NCI-H1105 (cell line): Measurements from ENCODE around the gene TMEM184B.

ENCODE experiments used
- DNase-seq: peaks from one replicate; lab custom pipeline; 2025; lab: John Stamatoyannopoulos, UW

TMEM184B gene

DNA sequence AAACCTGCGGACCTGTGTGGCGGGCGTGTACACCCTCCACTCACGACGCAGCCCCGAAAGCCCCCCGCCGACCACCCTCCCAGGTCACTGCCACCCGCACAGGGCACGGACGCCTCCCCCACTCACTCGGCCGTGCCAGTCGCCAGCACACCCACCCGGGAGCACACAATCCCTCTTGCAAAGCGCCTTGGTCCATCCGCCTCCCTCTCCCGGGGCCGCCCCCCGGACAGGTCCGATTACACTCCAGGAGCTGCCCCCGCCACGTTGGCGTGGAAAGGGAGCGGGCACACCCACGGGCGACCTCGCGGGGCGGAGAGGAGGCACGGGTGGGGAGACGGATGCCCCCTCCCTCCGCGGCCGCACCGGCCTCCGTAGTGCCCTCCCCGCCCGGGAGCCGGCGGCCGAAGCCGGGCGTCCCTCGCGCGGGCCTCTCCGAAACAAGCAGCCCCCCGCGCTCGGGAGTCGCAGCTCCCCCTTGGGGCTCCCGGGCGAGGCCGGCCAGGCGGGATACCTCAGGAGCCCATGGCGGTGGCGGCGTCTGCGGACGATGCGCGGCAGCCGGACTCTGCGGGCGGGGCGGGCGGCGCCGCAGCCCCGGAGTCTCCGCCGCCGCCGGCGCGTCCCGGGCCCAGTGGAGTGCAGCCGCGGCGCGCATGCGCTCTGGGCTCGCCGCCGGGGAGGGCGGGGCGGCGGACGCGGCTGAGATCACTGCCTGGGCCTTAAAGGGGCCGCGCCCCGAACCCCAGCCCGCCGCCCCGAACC is at the start of gene TMEM184B:
Gene TMEM184B, minus strand, starts transcription at position 638 of the 762 bp plus-strand sequence. CDS start 25,049 bp downstream, outside the sequence.
- DNase-seq = peak; percentile 54

DNA sequence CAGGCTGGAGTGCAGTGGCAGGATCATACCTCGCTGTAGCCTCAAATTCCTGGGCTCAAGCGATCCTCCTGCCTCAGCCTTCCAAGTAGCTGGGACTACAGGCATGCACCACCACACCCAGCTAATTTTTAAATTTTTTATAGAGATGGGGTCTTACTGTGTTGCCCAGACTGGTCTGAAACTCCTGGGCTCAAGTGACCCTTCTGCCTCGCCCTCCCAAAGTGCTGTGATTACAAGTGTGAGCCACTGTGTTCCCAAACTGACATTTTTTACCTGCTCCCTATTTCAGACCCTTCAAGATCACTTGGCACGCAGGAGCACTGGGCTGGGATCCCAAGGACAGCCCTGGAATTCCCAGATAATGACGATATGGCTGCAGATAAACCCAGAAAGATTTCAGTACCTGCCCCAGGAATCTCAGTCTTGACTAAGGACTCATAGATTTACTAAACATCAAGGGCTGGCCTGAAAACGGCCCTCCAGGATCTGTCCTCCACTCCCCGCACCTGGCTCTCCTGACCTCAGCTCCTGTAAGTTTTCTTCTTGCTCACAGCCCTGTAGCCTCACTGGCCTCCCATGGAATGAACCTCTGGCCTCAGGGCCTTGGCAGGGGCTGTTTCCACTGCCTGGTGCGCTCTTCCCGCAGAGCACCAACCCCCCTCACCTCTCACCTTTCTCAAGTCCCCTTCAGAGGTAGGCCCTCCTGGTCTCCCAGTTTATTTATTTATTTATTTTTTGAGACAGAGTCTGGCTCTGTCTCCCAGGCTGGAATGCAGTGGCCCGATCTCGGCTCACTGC is 48.0 kb upstream of the TMEM184B start:
- DNase-seq = no peak

- DNase-seq = no peak
Measured at GRCh38 chr22:38318792-38319773, 46.3 kb upstream of the TMEM184B start.

- no peak for DNase-seq
Measured at GRCh38 chr22:38317995-38318715, 45.3 kb upstream of the TMEM184B start.

- DNase-seq = peak; percentile 31
Measured at GRCh38 chr22:38317122-38317994, 44.5 kb upstream of the TMEM184B start, which contains the start of gene CSNK1E. TSS of gene CSNK1E (minus strand) at chr22:38317433. CDS start at chr22:38314157, 3,276 bp downstream.

DNA sequence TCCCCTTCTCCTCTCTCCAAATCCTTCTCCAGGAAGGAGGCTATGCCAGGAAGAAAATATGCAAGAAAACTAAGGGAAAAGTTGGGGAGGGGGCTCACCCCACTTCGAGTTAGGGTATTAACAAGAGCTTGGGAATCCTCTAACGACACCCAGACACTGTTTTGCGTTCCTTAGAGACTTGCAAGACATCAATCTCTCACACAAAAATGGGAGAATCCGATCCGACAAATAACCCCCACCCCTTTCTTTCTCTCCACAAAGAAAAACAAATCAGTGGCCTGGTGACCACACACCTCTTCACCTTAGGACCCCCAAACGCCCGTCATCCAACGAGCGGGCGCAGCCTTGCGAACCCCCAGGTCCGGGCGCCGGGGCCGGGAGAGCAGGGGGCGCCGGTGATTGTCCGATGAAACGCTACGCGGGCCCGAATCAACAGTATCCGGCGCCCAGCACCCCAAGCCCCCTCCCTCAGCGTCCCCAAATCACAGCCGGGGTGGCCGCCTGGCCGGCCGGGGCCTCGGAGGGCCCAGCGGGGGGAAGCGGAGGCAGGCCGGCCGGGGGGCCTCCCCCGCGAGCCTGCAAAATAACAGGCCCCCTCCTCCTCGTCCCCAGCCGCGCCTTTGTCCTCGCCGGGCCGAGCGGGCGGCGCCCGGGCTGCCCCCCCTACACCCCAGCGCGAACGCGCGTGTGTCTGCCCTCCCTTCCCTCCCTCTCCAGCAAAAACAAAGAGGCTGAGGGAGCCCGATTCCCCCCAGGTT is 43.7 kb upstream of the TMEM184B start:
- DNase-seq = peak; percentile 26

DNA sequence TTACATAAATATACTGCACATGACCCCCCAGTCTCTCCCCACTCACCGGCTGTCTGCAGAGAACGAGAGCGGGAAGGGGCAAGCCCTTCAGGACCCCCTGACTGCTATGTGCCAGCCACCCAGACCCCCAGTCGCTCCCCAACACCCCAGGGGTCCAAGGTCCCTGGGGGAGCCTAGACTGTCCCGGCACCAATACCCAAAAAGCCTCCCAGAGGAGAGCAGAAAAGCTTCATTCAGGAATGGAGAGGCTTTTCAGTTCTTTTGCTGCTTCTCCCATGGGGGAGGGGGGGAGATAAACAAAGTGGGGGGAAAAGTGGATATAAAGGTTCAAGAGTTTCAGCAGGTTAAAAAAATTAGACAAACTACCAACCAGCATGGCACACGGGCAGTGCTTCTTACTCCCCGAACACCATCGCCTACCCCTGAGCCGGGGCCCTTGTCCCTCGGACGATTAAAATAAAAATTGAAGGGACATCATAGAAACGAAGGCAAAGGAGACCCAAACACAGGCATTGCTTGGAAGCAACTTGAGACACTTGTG is 43.1 kb upstream of the TMEM184B start:
- DNase-seq = no peak

DNA sequence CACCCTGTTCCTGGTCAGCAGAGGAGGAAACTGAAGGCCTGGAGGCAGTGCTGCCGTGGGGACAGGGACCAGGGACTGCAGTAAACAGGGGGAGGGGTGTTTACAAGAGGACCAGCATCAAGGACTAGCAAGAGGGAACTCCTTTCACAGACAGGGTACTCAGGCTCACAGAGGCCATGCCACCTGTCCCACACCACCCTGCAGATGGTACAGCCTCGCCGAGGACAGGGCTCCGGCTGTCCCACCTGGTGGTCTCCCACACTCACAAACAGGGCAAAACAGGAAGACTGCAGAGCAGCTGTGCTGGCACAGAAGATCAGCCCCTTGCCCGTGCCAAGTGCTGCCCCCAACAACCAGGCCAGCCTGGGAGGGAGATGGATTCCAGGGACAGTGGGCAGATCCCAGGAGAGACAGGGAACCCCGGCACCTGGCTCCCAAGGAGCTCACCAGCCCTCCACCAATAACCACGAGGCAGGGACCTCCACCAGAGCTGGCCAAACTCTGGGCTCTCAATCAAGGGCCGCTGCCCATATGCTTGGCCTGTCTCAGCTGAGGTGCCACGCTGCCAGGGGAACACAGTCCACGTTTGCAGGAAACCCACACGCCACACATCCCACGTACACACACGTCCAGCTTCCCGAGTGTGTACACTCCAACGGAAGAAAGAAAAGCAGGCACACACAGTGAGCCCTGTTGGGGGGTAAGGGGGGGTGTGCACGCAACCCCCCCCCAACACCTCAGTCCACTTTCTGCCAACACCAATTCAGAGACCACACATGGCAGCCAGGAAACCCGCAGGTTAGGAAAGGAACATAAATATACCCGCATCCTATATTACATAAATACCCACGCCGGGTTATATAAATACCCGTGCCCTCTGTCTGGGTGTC is 42.4 kb upstream of the TMEM184B start:
- DNase-seq = peak; percentile 28

- DNase-seq = no peak
Measured at GRCh38 chr22:38314051-38314932, 41.5 kb upstream of the TMEM184B start.

- DNase-seq = no peak
Measured at GRCh38 chr22:38313384-38313955, 40.7 kb upstream of the TMEM184B start.

- no peak for DNase-seq
Measured at GRCh38 chr22:38312261-38312800, 39.5 kb upstream of the TMEM184B start.

DNA sequence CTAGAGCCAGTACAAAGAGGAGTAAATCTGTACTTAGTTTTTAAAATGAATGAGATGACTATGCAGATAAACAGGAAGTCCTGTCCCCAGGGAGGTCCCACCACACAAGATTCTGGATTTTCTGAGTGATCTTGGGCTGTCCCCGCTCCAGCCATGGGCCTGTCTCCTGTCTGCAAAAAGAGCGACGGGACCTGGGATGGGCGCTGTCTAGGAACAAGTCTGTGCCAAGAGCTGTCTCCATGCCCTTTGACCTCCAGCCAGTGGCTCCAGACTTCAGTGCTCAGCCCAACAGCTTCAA is 38.5 kb upstream of the TMEM184B start:
- no peak for DNase-seq

DNA sequence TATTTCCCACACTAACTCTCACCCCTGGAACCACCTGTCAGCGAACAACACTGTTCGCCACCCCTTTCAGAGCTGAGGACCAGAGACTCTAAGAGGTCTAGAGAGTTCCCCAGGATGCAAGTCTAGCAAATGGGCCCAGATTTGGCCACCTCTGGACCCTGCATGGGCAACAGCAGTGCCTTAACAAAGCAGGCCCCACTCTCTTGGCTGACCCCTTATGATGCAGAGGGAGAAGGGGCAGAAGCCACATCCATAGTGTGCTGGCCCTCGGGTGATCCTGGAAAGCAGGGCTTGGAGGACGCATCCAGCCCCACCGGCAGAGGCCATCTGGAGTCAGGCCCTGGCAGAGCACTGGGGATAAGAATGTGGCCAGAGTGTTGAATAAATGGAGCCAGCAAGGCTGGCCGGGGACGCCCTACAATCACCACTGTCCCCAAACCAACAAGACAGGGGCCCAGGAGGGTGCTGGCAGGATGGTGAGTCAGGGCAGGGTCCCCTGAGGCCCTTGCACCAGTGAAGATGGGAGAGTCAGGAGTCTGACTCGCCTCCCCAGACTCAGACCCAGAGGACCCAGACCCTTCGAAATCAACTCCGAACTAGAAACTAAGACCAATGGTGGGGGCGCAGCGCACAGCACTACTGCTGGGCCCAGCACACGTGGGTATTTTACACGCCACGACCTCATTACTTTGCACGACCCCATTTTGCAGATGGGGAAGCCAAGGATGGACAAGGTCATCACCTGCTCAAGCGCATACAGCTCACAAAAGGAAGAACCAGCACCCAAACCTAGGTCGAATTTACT is 37.9 kb upstream of the TMEM184B start:
- DNase-seq = no peak

GRCh38 chr22:38309614-38310517 is 37.1 kb upstream of the TMEM184B start:
- no peak for DNase-seq
